T-helper 2 cell treated with Interferon-gamma antibody and Interleukin-4, amounts not matched to agents 100 ng/mL and 5 ng/mL, for 36 hours (primary cell): Measurements from ENCODE around the gene KLF9. TPM values are rescaled to one million over a fixed set of nuclear protein-coding genes. Genes with fewer than 3 reads are reported as not detected.

Source experiments
- intact Hi-C: fragments of 100-400 bp; cut with micrococcal nuclease; formaldehyde crosslinking; loops from one replicate; pipeline ENCODE4 v1.15.1; 2023
- total RNA-seq: library from RNA; stranded (reverse); gene quantifications from 2 replicates; pipeline ENCODE4 v1.2.3, GENCODE V29; 2022

Gene KLF9
- total RNA-seq, 1 donor from 2014 or later = 10.2 TPM

DNA sequence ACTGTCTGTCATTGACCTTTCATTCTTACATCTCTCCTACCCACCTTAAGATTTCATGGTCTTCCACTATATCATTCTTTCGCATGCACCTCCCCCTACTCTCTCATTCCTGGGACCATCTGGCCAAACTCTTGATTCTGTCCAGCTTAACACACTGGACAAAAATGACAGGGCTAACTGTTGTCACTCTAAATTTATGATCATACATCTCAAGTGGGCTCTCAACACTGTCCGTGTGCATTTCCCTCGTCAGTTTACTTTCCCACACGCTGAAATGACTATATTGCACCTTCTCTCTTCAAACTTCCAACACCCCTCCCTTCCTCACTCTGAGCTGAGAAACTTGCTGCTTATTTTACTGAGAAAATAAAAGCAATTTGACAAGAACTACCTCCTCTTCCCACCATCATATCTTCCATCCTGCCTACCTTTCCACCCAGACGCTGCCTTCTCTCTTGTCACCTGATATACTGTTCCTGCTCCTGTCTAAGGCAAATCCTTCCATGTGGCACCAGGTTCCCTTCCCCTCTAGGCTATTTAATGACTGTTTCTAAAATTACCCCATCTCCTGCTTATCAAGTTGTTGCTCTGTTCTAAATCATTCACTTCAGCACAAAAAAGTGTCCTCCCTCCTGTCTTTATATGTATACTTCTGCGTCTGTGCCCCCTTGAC lies 8.1 kb upstream of the KLF9 start:
- intact Hi-C loops = no loop called here

DNA sequence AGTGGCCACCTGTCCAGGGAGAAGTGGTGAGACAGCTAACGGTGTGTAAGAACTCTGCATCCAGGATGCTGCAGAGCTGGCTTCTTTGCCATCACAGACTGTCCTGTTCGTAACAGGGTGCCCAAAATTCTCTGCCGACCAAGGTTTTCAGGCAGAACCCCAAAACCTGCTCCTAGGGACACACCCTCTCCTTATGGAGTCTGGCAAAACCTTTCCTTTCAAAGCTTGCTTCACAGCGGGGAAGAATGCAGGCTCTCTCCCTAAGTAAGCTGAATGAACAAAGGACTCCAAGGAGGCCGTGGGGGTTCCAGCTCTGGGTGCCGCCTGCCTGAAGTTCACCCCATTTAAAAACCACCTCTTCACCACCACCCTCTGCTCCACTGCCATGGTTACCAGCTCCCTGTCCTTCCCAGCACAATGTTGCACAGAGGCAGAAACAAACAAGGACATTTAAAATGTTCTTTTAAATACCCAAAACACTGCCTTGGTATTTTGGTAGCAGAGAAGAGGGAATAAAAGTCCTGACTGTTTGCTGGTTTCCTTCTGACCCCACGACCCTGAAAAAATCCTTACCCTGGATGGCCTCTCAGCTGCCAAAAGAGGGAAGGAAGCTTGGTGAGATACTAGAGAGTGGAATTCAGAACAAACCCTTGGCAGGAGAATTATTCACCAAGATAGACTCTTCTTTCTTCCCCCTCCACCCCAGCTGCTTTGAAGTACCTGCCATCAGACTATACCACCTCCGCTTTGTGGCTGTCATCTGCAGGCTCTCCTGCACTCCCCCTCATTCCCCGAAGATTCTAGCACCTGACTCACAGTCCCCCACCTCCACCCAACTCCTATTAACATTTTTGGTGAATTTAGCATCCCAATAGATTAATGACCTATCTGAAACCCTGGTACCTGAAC lies 7.1 kb upstream of the KLF9 start:
- intact Hi-C loops = no loop called here

DNA sequence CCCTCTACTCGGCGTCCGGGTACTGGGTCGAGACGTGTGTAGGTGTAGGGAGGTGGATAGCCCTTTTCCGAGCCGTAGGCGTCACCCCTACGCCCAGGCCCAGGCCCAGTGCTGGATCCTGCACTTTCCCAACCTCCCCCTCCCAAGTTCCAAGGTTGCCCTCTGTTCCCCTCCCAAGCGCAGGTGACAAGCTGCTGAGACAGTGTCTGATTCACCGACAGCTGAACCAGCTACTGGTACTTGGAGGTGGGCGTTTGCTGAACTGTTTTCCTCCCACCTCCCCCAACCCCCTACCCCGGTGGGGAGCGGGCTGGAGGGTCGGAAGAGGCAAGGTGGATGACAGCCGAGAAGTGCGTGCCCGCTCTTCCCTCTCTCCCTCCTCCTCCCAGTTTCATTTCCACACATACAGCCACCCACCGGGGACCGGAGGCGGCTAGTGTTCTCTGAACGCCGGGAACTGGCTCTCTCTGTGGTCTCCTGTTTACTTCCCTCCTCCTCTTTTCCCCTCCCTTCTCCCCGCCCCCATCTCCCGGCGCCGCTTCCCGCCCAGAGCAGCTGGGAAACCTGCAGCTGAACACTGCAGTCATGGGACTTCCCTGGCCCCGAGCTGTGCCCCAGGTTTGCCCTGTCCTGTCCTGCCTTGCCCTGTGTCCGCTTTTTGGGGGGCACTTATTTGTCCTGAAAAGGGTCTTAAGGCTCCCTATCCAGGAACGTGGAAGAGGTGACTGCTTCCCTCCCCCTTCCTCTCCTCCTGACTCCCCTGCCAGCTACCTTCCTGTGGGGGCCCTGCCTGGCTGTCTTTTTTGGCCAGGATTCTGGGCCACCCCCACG lies 6.2 kb upstream of the KLF9 start:
- intact Hi-C loops = loop anchor here (1.0 kb wide), 2 partner anchors 8 to 143 kb away; no protein-coding TSS in a partner anchor

DNA sequence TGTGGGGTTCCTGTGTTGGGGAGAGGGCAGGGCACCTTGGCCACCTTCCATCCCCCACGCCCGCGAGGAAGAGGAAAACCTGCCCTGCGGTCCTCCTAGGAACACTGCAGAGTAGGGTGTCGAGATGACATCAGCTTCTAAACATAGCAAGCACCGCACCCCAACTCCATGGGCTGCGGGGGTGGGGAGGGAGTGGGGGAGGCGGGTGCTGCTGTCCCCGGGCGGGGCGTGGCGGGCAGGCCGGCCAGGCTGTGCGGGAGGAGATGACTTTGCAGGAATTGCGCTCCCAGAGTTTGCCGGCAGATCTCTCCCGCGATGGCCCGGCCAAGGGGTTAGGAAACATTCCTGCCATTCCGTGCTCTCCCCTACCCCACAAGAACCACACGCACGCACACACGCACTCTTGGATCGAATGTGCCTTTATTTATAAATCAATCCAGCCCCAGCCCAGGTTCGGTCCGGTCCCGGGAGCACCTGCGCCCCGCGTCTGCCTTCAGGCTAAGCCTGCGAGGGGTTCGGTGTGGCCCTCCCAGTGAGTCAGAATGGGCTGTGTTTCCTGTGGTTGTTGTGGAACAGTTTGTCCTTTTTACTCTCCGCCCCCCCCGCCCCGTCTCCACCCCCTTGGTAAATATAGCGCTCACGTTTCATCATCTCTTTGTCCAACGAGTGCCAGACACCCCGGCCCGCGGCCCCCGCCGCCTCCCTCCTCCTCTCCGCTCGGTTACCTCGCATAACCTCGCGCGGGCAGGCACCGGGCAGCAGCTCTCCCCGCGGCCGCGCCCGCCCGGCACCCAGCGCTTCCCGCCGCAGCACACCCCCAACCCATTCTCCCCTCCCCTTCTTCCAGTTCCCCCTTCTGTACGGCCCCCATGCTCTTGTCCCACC lies 5.3 kb upstream of the KLF9 start:
- intact Hi-C loops = loop anchor here (1.0 to 10.0 kb wide), 8 partner anchors 7 to 1945 kb away; partner anchors contain the start of genes ABHD17B, C9orf85, SMC5 and TJP2

DNA sequence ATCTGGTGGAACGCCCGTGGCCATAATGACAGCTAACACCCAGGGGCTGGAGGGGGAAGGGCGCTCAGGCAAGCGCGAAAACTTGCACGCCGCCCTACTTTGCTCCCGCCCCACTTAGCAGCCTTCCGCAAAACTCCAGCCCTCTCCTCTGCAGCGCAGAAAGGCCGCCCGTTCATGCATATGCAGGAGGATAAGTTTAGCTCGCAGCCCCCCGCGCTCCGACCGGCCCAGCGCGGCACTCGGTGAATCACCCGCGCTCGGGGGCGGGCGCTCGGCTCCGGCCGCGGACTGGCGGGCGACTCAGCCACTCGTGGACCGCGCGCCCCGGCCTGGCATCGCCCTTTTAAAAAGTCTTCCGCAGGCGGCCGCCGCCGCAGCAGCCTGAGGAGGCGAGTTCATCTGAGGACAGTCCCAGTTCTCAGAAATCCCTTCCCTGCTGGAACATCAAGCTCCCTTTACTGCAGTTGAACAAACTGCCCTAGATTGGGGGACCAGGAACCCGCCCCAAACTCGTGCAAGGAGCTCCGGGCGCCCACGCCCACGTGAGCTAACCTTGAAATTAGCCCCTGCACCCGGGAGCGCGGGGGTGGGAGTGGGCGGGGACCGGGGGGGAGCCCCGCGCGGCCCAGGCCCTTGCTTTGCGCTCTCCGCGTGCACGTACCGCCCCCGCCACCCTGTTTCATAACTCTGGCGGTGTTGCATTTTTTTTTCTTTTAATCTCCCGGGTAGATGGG lies 4.5 kb upstream of the KLF9 start:
- intact Hi-C loops = loop anchor here (1.0 to 10.0 kb wide), 6 partner anchors 21 to 1946 kb away; partner anchors contain the start of genes ABHD17B, C9orf85, SMC5 and TJP2

DNA sequence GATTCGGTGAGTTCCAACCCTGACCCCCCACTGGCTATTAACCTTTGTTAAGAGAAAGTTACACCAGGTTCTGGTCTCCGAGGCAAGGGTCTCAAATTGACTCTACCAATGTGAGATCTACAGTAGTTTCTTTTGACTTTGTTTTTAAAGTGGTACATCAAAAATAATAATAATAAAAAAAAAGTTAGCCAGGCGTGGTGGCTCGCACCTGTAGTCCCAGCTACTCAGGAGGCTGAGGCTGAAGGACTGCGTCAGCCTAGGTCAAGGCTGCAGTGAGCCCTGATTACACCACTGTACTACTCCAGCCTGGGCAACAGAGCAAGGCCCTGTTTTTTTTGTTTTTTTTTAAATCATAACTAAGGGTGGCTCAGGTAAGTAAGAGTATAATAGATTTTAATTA lies 1.0 kb upstream of the KLF9 start:
- intact Hi-C loops = loop anchor here (2.0 to 10.0 kb wide), 3 partner anchors 187 to 1487 kb away; partner anchors contain the start of gene TJP2

DNA sequence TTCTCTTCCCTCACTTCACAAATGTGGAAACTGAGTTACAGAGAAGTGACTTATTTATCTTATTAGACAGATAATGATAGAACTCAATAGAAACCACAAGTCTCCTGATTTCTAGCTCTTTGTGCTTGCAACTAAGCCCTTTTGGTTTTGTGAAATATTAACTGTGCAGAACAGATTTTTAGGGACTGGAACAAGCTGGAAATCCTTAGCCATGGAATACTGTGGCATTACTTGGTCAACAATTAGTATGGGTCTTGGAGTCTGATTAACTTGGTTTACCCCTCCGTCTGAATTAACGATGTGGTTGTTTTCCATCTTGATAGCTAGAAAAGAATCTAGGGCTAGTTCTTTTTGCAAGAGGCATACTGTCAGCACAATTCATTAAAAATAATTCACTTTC lies 584 bp upstream of the KLF9 start:
- intact Hi-C loops = loop anchor here (2.0 to 10.0 kb wide), 3 partner anchors 188 to 1488 kb away; partner anchors contain the start of gene TJP2

DNA sequence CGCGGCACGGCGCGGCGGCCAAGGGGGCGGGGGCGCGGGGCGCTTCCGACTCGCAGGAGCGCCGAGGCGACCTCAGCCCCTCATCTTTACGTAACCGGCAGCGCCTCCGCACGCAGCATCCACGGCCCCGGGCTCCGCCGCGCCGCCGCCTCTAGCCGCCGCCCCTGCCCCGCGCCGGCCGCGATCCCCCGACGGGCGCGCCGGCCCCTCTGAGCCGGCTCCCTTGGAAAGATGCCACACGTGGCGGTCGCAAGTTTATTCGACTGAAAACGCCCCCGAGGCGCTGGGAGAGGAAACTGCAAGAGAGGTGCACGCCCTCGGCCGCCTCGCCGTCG lies 1.0 kb downstream of the KLF9 start:
- intact Hi-C loops = loop anchor here (5.0 to 10.0 kb wide), 3 partner anchors 581 to 1354 kb away; partner anchors contain the start of genes CEMIP2 and TJP2

DNA sequence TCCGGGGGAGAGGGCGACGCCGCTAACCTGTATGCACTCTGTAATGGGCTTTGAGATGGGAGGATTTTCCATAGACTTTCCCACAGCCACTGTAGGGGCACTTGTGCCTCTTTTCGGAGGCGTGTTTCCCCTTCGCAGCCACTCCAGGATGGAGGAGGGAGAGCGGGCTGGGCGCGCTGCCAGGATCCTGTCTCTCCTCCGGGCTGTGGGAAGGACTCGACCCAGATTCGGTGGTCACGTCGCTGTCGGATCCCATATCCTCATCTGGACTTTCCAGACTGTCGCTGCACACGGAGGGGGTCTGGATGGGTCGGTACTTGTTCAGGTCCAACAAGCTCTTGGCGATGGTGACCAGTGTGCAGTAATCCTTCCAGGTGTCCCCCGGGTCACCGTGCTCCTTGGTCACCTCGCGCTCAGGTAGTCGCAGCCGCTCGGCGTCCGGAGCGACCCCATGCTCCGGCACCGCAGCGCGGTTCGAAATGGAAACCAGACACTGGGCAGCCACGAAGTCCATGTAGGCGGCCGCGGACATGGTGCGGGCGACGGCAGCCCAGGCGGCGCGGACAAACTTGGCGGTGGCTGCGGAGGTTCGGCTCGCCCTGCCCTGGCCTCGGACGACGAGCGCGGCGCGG lies 1.5 kb downstream of the KLF9 start:
- intact Hi-C loops = loop anchor here (1.0 to 10.0 kb wide), 4 partner anchors 7 to 1354 kb away; partner anchors contain the start of genes CEMIP2 and TJP2

DNA sequence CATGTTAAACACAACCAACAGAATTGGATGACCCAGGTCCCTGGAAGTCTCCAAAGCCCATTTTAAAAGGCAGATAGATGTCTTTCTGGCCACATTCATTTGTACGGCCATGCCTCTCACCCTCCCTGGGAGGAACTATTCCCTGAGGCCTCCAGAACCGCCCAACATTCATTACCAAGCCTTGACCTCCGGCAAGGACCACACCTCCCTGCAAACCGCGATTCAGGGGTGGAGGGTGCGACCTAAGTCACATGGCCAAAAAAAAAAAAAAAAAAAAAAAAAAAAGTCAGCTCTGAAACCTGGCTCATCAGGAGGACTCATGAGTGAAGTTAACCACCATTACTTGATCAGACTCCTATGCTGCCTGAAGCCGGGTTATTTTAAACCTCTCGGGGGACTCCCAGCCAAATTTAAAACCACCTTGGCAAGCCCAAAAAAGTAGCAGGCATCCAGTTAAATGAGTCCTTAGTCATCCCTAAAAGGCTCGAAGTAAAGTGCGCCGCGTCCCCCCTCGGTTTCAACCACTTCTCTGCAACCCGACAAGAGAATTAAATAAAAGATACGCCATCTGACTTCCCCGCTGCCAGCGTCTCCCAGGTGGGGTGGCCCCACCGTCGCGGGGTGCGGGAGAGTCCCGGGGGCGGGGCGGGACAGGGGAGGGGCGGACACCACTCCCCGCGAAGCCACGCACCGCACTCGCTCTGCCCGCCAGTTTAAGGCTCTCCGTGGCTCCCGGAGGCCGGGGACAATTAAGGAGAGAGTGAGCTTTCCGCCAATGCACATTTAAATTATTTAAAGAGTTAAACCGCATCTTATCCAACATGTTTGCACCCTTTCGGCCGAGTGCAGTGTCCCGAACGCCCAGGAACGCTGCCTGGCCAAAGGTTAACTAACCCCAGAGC lies 2.3 kb downstream of the KLF9 start:
- intact Hi-C loops = loop anchor here (1.0 to 10.0 kb wide), 7 partner anchors 8 to 1953 kb away; partner anchors contain the start of genes CEMIP2, TJP2 and ZFAND5

DNA sequence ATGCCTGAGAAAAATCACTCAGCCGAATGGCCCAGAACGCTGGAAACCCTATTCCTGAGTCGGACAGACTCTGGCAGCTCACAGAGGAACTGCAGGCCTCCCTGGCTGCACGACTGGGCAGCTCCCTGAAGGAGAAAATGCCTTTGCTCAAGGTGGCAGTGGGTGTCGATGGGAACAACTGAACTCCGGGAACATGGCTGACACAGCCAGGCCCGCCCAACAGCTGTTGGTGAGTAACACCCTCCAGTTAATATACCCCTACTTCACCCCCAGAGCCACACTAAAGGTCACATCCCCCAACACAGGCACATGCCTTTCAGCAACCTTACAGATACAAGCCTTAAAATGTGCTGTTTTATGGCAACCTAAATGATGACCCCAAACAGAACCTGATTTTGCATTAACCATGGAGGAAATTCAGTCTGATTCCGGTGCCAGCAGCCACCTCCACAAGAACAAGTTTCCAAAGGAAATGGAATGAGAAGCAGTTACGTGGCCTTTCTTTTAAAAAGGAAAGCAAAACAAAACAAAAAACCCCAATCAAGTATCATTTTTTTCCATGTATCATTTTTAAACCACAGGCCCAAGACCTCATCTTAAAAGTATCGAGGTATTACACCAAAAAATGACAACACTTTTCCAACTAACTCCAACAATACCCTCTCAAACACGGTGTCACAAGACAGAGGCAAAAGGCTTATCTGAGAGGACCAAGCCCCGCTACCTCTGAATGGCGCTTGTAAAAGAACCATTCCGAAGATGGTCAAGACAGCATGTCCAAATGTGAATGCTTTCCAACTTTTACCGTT lies 3.1 kb downstream of the KLF9 start:
- intact Hi-C loops = loop anchor here (1.0 to 10.0 kb wide), 6 partner anchors 13 to 1953 kb away; partner anchors contain the start of genes CEMIP2, TJP2 and ZFAND5

DNA sequence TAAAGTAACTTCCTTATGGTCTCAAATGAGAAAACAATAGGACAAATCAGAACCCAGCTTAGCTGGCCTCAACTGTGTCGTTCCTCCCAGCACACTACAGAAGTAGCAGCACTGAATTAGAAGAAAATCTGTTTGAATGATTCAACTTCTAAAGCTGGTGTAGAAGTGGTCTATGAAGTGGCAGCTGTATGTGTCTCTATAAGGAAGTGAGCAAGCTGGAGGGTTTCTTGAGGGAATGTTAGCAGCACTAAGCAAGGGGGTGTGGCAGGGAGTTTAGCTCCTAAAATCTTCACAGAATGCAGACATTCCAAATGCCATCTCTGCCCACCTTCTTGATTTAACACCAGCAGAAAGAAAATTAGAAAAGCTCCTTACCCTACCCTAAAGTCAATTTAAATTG lies 4.1 kb downstream of the KLF9 start:
- intact Hi-C loops = loop anchor here (2.0 to 10.0 kb wide), 5 partner anchors 70 to 1954 kb away; partner anchors contain the start of genes CEMIP2, TJP2 and ZFAND5

DNA sequence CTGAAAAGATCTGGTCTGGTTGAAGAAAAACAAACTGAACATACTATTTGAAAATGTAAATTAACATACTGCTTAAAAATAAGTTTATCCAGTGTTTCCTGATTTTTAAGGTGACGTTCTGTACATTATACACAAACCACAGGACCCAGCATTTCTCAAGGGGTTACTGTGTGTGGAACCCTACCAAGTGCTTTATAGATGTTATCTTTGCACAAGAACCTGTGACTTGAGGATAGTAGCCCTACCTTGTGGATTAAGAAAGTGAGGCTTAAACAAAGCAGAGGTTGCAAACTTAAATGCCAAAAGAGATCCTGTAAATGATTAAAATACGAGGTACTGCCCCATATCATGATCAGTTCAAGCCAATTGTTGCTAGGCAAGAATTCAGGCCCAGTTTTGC lies 4.7 kb downstream of the KLF9 start:
- intact Hi-C loops = loop anchor here (2.0 to 10.0 kb wide), 6 partner anchors 57 to 1955 kb away; partner anchors contain the start of genes CEMIP2, TJP2 and ZFAND5

DNA sequence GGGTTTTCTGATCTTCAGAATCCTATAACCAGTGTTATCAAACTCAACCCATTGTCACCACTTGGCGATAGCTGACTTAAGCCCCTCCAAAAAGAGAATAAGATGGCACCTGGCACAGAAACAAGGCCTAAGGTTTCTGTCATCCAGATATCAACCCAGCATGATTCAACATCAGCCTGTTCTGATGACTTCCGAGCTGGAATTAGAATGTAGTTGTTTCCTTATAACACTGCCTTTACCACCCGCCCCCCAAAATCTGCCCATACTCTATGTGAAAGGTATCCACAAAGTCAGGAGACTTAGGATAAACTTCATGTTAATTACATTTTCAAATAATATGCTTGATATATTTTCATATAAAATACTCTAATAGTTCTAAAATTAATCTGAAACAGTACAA lies 5.2 kb downstream of the KLF9 start:
- intact Hi-C loops = loop anchor here (5.0 kb wide), 1 partner anchor 57 kb away; no protein-coding TSS in a partner anchor

DNA sequence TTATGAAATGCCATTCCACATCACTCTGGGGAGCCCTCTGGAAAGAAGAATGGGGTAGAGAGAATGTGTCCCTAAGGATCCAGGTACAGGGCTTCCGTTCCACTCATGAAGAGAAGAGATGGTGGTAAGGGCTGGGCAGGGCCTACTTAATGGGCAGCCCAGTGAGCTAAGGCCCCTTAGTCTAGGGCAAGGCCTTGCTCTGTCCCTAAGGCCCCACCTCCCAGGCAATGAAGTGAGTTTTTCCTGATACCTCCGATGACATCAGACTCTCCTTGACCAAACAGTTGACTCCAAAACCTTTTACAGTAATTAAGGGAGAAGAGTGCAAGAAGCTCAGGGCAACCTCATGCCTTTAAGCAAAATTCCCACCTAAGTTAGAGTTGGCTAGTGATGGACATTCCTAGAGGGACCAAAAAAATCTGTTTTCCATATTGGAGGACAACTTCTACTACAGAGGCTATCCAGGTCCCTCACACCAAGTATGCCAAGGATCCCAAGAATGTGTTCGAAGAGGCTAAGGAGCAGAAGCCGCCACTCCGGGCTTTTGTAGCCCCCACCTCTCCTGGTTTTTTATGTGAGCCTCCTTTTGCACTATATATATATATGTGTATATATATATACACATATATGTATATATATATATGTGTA lies 5.9 kb downstream of the KLF9 start:
- intact Hi-C loops = loop anchor here (5.0 kb wide), 1 partner anchor 56 kb away; no protein-coding TSS in a partner anchor

DNA sequence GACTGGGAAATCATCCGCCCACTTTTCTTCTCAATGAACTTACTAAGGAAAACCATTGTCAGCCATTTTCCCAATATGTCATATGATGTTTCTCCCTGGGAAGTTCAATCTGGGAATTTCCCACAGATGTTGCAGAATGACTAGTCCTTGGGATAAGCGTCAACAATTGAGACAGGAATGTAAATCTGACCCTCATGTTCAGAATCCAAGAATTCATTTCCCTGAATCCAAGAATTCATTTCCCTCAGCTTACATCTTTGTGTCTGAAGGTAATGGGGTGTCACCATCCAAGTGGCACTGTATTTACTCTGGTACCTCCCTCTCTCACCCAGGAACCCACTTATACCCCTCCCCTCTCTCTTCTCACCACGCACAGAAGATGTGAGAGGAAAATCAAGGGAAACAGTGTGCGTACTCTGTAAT lies 7.4 kb downstream of the KLF9 start:
- intact Hi-C loops = loop anchor here (5.0 kb wide), 1 partner anchor 55 kb away; no protein-coding TSS in a partner anchor
